Esophagus squamous epithelium (tissue), 5 donors: Measurements from ENCODE around the gene EFCAB8. TPM values are rescaled to one million over a fixed set of nuclear protein-coding genes. Genes with fewer than 3 reads are reported as not detected.
A peak's percentile ranks its signal among the peaks of the same experiment; 100 is the strongest.

Experiments
- DNase-seq: peaks from one replicate; lab custom pipeline; 2025; lab: John Stamatoyannopoulos, UW
- H3K27ac ChIP-seq, 4 donors: fragments of 200-600 bp; sonication (generic); one replicate each; pipeline ENCODE4 v1.5.1; 2016 to 2019; ENCODE audit warnings: mild to moderate bottlenecking in 1 of 4
- H3K27me3 ChIP-seq, 4 donors: fragments of 200-600 bp; sonication (generic); 1 replicate in 3 of 4; 2 replicates in 1 of 4; pipeline versions ENCODE4 v1.5.1 to v1.6.0; 2017 to 2021; ENCODE audit warnings: antibody characterized with exemption in 1 of 4
- H3K36me3 ChIP-seq, 3 donors: fragments of 200-600 bp; sonication (generic); one replicate each; pipeline ENCODE4 v1.5.1; 2016 to 2019
- H3K4me1 ChIP-seq, 3 donors: fragments of 200-600 bp; sonication (generic); one replicate each; pipeline ENCODE4 v1.5.1; 2017 to 2019
- H3K4me3 ChIP-seq, 4 donors: fragments of 200-600 bp; sonication (generic); 1 replicate in 3 of 4; 2 replicates in 1 of 4; pipeline ENCODE4 v1.5.1; 2016 to 2019; ENCODE audit warnings: mild to moderate bottlenecking in 2 of 4, moderate library complexity in 1 of 4
- H3K9me3 ChIP-seq, 3 donors: fragments of 200-600 bp; sonication (generic); one replicate each; pipeline ENCODE4 v1.5.1; 2016 to 2019
- POLR2A ChIP-seq, 4 donors: fragments of 450-650 bp; IDR thresholded peaks; one replicate each; pipeline ENCODE4 v1.6.1; 2017; ENCODE audit warnings: antibody characterized with exemption in 4 of 4, mild to moderate bottlenecking in 4 of 4, moderate library complexity in 3 of 4
- WGBS, 2 donors: methylation state at CpG; one replicate each; pipeline ENCODE4 v1.1.5; 2018; 5-methylcytosine and 5-hydroxymethylcytosine counted together
- intact Hi-C: fragments of 100-400 bp; cut with DNase I; formaldehyde crosslinking; loops from one replicate; pipeline ENCODE4 v1.15.0; 2022
- total RNA-seq, 4 donors: library from RNA; depleted of rRNA; stranded (reverse); fragments of >200 nt; gene quantifications; one replicate each; pipeline ENCODE4 v1.1.0, GENCODE V29; 2016
- TF ChIP-seq, protein P1 (sequence below), 6 experiments: fragments of 450-650 bp in 4 of 6; fragments of 200-600 bp in 2 of 6; sonication (generic) in 2 of 6; IDR thresholded peaks; one replicate each; pipeline ENCODE4 v1.5.1; 2016 to 2019; ENCODE audit warnings: antibody characterized with exemption in 6 of 6, mild to moderate bottlenecking in 4 of 6, moderate library complexity in 4 of 6
- donor health status: DM: yes; HTN: yes; CAD: no.

Gene EFCAB8
- total RNA-seq, 4 donors from 2014 or later = 0.38 TPM; not detected in 3

DNA sequence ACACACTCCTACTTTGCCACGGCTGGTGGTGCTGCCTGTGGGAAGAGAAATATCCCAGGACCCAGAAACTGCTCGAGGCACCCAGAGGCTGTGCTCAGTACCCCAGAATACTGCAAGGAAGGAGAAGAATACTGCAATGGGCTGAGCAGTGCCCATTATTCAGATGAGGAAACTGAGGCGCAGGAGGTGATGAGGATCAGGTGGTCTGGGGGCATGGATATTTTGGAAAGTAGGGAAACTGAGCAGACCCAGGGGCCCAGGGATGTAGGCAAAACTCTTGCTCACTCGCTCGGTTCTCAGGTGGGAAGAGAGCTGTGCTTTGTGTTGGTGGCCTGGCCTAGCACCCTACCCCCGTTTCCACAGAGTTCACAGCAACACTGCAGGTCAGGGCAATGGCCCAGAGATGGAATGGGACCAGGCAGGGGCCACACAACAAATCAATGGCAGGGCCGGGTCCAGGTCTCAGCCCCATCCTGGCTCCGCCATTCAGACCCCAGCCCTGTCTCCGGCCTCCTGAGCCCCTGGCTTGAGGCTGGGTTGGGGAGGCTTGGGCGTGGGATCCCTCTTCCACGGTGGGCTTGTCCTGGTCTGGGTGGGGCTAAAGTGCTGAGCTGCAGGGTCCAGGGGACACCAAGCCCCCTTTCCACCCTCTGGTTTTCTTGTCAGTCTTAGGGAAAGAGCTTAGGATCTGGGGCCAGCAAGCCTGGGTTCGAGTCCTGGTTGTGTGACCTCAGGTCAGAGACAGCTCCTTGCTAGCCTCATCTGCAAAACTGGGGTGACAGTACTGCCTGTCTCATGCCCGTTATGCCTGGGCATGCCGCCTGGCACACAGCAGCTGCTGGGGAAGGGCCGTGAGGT lies 111.6 kb downstream of the EFCAB8 start:
- peaks cover 0 to 13% (median 0%) of the 10 kb centered on the region in 4 donors for H3K27me3 ChIP-seq
- H3K4me1 ChIP-seq = peaks cover 0 to 39% (median 11%) of the 10 kb centered on the region in 3 donors
- no peak for TF ChIP-seq POLR2A (IDR thresholded peaks at IDR 0.05)
- TF ChIP-seq, protein P1, sequence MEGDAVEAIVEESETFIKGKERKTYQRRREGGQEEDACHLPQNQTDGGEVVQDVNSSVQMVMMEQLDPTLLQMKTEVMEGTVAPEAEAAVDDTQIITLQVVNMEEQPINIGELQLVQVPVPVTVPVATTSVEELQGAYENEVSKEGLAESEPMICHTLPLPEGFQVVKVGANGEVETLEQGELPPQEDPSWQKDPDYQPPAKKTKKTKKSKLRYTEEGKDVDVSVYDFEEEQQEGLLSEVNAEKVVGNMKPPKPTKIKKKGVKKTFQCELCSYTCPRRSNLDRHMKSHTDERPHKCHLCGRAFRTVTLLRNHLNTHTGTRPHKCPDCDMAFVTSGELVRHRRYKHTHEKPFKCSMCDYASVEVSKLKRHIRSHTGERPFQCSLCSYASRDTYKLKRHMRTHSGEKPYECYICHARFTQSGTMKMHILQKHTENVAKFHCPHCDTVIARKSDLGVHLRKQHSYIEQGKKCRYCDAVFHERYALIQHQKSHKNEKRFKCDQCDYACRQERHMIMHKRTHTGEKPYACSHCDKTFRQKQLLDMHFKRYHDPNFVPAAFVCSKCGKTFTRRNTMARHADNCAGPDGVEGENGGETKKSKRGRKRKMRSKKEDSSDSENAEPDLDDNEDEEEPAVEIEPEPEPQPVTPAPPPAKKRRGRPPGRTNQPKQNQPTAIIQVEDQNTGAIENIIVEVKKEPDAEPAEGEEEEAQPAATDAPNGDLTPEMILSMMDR (IDR thresholded peaks at IDR 0.05) = no peak
- no peaks in the 10 kb centered on the region for H3K36me3 ChIP-seq
- no peak overlapping the region for H3K4me3 ChIP-seq
- 84 to 100% methylated on average over 4 to 8 of the region's 15 CpGs for WGBS, 2 donors
- no peaks in the 10 kb centered on the region for H3K9me3 ChIP-seq
- no peak for DNase-seq
- intact Hi-C loops = no loop called here
- H3K27ac ChIP-seq = peak overlapping the region in 3 of 4 donors; percentile 14 to 57 (median 49)

DNA sequence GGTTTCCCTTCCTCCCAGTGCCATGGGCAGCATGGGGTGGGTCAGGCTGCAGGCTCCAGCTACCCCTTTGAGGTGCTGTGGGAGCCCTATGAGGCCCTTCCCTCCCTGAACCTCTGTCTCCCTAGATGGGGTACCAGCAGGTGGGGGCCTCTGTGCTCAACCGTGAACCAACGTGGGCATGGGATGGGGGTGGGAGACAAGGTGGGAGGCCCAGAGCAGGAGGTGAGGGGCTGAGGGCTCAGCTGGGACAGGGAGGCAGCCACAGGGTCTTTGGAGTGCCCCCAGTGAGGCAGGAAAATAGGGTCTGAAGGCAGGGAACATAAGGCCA lies 112.2 kb downstream of the EFCAB8 start:
- no peak overlapping the region for H3K4me3 ChIP-seq
- intact Hi-C loops = no loop called here
- peaks cover 0 to 39% (median 11%) of the 10 kb centered on the region in 3 donors for H3K4me1 ChIP-seq
- no peak for DNase-seq
- no peak for TF ChIP-seq POLR2A (IDR thresholded peaks at IDR 0.05)
- TF ChIP-seq, protein P1 (IDR thresholded peaks at IDR 0.05) = no peak
- no peaks in the 10 kb centered on the region for H3K9me3 ChIP-seq
- H3K27me3 ChIP-seq = peaks cover 0 to 12% (median 0%) of the 10 kb centered on the region in 4 donors
- peak overlapping the region in 3 of 4 donors; percentile 14 to 57 (median 49) for H3K27ac ChIP-seq
- WGBS, 2 donors = 100% methylated on average over 2 of the region's 2 CpGs; no CpG with 5 or more reads in 1 of the 2 donors
- no peaks in the 10 kb centered on the region for H3K36me3 ChIP-seq

DNA sequence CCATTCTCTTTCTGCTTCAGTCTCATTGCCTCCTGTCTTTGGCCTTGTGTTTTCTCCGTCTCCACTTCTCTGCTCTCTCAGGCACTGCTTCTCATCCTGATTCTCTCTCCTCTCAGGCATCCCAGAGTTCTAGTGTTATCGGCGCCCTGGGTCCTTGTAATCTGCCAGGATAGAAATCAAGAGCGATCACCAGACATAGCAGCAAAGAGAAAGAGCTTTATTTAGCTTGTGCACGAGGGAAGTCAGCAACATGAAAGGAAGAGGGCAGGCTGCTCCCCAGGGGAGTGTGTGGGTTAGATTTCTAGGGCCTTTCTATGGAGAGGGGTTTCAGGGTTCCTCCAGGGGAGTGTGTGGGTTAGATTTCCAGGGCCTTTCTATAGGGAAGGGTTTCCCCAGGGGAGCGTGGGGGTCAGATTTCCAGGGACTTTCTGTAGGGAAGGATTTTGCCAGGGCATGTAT lies 113.0 kb downstream of the EFCAB8 start:
- peak overlapping the region in 3 of 4 donors; percentile 2 to 57 (median 49) for H3K27ac ChIP-seq
- no peaks in the 10 kb centered on the region for H3K9me3 ChIP-seq
- DNase-seq = no peak
- 34 to 63% methylated on average over 5 to 6 of the region's 6 CpGs for WGBS, 2 donors
- intact Hi-C loops = no loop called here
- no peaks in the 10 kb centered on the region for H3K36me3 ChIP-seq
- no peak overlapping the region for H3K4me3 ChIP-seq
- peaks cover 0 to 39% (median 11%) of the 10 kb centered on the region in 3 donors for H3K4me1 ChIP-seq
- peaks cover 0 to 7% (median 0%) of the 10 kb centered on the region in 4 donors for H3K27me3 ChIP-seq
- no peak for TF ChIP-seq POLR2A (IDR thresholded peaks at IDR 0.05)
- TF ChIP-seq, protein P1 (IDR thresholded peaks at IDR 0.05) = no peak

DNA sequence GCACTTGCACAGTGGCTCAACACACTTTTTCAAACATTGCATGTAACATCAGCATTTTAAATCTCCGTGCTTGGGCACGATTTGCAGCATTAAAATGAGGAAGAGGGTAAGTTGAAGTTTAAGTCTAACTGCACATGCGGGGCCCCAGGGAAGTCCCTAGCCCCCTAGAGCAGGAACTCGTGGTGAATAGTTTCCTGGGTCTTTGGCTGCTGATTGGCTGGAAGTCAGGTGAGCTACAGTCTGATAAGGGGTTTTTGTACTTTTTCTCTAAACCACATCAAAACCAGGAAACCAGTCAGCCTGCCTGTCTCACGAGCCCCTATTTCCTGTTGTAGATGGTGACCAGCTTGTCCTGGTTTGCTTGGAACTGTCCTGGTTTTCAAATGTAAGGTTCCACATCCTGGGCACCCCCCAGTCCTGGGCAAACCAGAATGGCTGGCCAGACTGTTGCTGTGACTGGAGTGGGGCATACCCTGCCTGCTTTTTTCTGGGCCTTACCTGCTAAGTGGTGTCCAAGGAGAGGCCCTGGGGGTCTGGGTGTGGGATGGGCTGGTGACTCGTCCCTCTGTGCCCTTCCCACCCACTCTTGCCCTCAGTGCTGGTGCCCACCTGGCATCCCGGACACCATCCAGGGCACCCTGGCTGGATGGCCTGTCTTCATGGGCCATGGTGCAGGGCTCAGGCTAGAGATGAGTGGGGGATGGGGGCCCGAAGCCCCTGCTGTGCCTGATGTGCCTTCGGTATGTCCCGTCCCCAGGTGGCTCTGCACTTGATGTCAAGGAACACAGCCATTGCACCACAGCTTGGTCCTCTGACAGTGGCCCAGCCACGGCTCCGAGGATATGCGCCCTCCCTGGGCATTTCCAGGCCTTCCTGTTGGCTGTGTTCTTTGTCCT lies 113.7 kb downstream of the EFCAB8 start:
- Histone ChIP-seq H3K27me3 (peaks cover 0 to 7% (median 0%) of the 10 kb centered on the region in 4 donors), H3K4me1 (peaks cover 0 to 39% (median 11%) of the 10 kb centered on the region in 3 donors), H3K4me3 (no peak overlapping the region), H3K36me3 (no peaks in the 10 kb centered on the region), H3K27ac (peak overlapping the region in 2 of 4 donors; percentile 11 to 66), H3K9me3 (no peaks in the 10 kb centered on the region)
- peak; percentile 18 for DNase-seq
- TF ChIP-seq, protein P1 (IDR thresholded peaks at IDR 0.05) = no peak
- no peak for TF ChIP-seq POLR2A (IDR thresholded peaks at IDR 0.05)
- intact Hi-C loops = no loop called here
- 57 to 67% methylated on average over 8 of the region's 13 CpGs for WGBS, 2 donors
